PFSK-1 (cell line): ENCODE measurements around the gene SLC5A12.

ENCODE experiments used
- FOXP2 ChIP-seq: optimal IDR thresholded peaks from 2 replicates; pipeline ENCODE3; 2011; ENCODE audit warnings: borderline replicate concordance, control low read depth, inconsistent platforms; ENCODE audit not compliant: insufficient read depth; ENCODE audit errors: extremely low read length, extremely low read depth
- POLR2AphosphoS5 ChIP-seq: IDR thresholded peaks from 2 replicates; pipeline ENCODE4 v1.6.1; 2012; ENCODE audit warnings: low read depth, mild to moderate bottlenecking, control low read depth, low read length, moderate library complexity
- REST ChIP-seq, 2 experiments: IDR thresholded peaks; 2 replicates each; pipeline versions ENCODE4 v1.6.1 to v1.8.0; 2011 to 2012; ENCODE audit warnings: low read depth in 2 of 2, low read length in 2 of 2, control low read depth in 1 of 2, inconsistent platforms in 1 of 2, mild to moderate bottlenecking in 1 of 2, moderate library complexity in 1 of 2; ENCODE audit not compliant: insufficient read depth in 1 of 2
- SIN3A ChIP-seq: IDR thresholded peaks from 2 replicates; pipeline ENCODE4 v1.6.1; 2012; ENCODE audit warnings: mild to moderate bottlenecking, low read length, moderate library complexity, borderline replicate concordance; ENCODE audit not compliant: insufficient read depth
- TAF1 ChIP-seq: IDR thresholded peaks from 2 replicates; pipeline ENCODE4 v1.6.1; 2012; ENCODE audit warnings: low read length, control low read depth, borderline replicate concordance; ENCODE audit not compliant: insufficient read depth

GRCh38 chr11:26719998-26720397 is 1.9 kb downstream of the SLC5A12 start:
- no peak for TF ChIP-seq POLR2AphosphoS5
- TF ChIP-seq SIN3A: no peak
- no peak for TF ChIP-seq TAF1
- no peak for TF ChIP-seq REST (IDR thresholded peaks at IDR 0.05; ENCODE audit: insufficient read depth in 1 of 2, low read depth in 2 of 2, low read length in 2 of 2)
- no peak for TF ChIP-seq FOXP2
